Measurements from ENCODE around the gene RNF13.
"Not testable (repeated sequence)": the region's sequence is repeated elsewhere in the genome, so short reads cannot be mapped to it uniquely, and the experiment has no call there.

RNF13 gene

DNA sequence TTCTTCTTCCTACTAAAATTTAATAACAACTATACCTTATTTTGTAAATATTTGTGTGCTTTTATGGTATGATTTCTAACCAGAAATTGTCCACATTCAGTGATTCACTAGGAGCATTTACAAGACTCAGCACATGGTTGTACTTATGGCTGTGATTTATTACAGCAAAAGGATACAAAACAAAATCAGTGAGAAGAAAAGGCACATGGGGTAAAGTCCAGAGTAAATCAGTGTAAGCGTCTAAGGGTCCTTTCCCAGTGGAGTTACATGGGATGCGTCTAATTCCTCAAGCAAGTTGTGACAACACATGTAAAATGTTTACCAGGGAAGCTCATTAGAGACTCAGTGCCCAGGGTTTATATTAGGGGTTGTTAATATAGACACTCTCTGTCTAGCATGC, 31.1 kb downstream of the RNF13 start:
- DNase-seq, result no peak

DNA sequence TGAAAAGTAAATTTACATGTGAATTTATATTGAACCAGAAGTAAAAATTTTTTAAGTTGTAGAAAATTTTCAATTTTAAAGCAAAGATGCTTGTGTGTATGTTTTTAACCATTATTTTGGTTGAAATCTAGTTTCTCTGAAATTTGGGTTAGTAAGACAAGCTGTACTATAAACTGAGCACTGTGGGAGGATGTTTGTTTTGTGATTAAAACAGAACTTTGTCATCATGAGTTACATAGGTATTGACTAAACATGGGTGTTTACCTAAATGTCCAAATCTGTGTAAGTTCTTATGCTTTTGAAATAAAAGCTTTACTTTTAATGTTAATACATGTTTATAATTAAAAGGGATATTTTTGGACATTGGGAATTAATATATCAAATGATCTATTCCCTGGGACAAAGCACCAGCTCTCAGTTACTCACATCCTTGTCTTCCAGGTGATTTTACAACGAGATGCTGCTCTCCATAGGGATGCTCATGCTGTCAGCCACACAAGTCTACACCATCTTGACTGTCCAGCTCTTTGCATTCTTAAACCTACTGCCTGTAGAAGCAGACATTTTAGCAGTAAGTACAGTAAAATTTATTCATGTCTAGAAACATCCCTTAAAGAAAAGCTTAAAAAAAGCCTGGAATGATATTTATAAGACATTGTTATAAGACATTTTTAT, 32.7 kb downstream of the RNF13 start:
- DNase-seq, result no peak

DNA sequence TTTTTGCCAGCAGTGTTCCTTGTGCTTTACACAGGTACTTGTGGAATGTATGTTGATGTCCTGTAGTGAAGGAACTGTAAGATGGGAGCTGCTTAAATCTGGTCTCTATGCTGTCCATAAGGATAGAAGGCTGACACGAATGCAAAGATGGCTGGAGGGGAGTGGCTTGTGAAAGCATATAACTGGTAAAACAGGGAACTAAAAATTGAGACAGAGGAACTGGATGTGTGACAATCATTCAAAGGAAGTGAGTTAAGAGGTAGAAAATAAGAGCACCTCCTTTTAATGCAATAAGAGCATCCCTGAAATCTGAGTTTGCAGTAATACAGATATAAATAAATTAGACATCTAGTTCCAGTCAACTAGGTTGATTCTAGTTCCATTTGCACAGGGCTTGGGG, 35.2 kb downstream of the RNF13 start:
- no peak for DNase-seq

DNA sequence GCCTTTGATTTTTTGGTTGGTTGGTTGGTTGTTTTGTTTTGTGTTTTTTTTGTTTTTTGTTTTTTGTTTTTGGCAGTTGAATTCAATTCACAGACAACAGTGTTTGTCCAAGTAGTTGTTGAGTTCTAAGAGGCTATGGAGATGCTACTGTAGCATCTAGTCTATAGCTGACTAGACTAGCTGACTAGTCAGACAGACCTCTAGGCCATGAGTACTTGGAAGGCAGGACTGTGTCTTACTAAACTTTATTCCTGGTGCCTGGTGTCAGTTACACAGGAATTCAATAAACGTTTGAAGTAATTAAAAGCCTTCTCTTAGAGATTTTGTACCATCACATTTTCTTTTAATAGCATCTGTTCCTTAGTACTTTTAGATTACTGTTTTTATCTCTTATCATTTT, 35.7 kb downstream of the RNF13 start:
- no peak for DNase-seq

DNA sequence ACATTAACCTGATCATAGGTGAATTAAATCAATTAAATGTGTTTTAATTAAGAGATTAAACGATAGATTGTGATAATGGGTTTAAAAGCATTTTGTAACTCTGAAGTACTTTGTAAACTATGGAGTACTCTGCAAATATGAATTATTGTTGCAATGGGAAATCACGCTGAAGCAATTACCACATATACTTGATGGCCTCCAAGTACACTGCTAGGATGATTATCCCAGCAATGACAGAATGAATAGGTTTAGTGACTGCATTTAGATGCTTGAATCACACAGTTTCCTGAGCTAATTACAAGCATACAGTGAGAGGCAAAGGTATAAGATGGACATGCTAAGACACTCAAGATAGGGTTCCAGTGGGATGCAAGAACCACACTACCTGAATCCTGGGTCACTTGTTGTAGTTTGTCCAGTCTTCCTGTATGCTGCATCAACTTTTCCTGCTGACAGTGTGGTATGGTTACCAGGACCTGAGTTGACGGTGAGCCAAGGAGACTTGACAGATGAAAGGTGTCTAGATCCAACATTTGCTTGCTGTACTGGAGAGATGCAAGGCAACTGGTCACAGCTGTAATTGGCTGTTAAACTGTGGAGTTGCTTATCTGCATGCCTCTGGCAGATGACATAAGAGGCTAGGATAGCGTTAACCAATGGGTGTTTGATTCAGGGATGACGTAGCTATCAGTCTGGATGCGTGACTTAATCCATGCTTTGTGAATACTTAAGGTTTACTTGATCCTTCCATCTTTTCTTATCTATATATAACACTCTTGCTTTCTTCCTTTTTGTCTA, 38.0 kb downstream of the RNF13 start:
- DNase-seq, result no peak

DNA sequence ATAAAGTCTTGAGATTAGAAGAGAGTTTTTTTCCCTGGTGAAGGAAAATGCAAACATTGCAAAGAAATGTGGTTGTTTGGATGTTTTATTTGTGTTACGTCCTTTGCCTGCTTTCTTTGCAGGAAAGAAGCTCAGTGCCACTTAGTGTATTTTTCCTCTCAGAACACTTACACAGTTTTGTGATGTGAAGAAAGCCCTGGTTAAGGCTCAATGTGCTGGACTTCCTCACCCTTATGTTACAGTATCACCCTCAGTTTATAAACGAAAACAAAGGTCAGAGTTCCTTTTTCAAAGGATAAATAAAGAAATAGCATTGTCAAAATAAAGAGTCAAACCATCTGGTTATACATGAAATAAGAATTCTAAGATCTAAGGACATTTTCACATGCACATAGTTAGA, 45.9 kb downstream of the RNF13 start:
- DNase-seq, result no peak

DNA sequence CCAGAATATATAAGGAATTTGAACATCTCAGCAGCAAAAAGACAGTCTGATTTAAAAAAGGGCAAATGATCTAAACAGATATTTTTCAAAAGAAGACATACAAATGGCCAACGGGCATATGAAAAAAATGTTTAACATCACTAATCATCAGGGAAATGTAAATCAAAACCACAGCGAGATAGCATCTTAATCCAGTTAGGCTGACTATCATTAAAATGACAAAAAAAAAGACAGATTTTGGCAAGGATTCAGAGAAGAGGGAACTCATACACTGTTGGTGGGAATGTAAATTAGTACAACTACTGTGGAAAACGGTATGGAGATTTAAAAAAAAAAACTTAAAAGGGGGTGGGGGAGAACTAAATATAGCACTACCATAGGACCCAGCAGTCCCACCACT, 47.9 kb downstream of the RNF13 start:
- no peak for DNase-seq

DNA sequence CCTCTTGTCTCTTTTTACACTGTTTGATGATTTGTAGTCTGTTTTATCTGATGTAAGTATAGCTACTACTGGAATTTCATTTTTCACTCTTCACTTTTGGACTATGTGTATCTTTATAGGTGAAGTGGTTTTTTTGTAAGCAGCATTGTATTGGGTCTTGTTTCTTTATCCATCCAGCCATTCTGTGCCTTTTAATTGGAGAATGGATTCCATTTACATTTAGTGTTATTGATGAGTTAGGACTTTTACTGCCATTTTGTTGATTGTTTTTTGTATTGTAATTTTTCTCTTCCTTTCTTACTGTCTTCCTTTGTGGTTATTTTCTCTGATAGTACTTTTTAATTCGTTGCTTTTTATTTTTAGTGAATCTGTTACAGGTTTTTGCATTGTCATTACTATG, 54.5 kb downstream of the RNF13 start:
- no peak for DNase-seq

DNA sequence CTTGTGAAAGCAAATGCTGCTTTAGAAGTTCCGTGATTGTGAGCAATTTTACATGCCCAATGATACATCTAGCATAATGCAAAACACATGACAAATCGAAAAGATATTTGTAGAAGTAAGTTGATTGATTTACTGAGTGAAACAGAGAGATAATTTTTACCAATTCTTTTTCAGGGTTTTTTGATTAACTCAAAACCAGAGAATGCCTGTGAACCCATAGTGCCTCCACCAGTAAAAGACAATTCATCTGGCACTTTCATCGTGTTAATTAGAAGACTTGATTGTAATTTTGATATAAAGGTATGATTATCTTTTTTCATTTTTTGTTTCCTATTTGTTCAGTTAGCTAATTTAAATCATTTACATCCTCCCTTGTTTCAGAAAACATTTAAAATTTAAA, 58.8 kb downstream of the RNF13 start:
- DNase-seq, result no peak

DNA sequence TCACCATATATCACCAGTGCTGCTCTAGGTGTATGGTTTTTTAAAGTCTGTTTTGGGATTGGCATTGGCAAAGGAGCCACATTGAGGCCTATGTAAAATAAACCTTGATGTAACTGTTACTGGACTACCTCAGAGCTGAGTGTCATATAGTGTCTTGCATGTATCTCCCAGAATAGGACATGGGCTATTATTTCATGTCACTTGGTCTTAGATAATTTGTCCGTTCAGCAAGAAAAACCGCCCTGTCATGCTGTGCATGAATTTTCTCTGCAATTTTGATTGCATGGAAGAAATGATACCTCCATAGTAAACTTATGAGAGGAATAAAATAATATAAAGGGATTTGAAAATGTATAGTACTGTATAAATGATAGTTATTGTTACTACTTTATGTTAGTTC, 59.6 kb downstream of the RNF13 start:
- no peak for DNase-seq

DNA sequence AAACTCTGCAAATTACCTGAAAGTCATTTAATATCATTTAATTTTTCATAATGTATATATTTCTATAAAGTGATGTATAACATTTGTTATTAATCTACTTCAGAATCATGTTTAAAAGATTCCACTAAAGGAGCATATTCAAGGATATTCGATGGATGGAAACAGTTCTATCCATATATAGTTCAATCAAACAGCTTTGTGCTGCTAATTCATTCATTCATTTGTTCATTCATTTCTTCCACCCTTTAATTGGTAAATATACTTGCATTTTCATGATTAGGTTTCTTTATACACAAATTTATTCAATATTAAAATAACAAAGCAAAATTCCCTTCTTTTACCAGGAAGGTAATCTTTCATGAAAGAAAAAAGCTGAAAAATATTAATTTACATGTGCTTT, 64.7 kb downstream of the RNF13 start:
- no peak for DNase-seq

DNA sequence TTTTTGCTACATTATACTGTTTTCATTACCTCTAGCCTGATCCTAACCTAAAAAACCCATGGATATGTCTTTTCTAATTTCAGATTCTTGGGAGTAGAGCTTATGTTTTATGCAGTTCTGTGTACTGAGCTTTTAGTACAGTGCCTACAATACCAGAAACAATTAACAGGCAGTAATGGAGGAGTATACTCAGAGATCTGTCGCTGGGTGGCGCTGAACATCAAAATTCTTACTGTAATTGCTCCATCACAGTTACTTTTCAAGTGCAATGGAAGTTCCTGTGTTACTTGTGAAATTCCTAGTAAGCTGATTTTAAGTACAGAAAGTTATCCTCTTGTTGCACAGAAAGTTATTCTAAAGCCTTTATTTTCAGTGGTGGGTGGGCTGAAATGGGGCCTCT, 66.9 kb downstream of the RNF13 start:
- peak; percentile 55 for DNase-seq

DNA sequence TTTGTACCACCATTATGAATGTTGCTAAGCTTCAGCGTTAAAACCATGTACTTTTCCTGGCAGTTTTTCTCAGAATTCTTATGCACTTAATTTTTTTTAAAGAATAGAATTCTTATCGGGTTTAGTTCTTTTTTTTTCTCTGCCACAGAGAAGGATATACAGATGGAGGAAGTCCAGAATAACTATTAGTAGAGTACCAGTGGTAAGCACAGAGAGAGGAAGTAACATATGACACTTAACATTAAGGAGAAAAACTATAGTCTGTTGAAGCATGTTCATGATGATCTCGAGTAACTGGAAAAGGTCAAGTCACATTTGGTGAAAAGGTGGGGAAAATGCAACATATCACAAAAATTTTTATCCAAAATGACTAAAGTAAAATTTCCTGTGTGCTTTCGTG, 68.9 kb downstream of the RNF13 start:
- DNase-seq, result no peak

DNA sequence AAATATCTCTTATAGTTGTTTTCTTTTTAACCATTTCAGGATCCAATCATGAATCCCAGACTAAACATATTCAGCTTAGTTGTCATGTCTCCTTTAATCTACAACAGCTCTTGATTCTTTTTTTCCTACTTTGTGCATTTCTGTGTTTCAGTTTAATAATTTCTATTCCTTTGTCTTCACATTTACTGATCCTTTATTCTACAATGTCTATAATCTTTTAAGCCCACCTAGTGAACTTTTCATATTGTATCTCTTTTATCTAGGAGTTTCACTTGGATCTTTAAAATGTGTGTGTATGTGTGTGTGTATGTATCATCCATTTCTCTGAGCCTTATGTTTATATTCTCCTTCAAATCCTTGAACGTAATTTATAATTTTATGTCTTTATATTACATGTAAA, 70.1 kb downstream of the RNF13 start:
- DNase-seq, result no peak

DNA sequence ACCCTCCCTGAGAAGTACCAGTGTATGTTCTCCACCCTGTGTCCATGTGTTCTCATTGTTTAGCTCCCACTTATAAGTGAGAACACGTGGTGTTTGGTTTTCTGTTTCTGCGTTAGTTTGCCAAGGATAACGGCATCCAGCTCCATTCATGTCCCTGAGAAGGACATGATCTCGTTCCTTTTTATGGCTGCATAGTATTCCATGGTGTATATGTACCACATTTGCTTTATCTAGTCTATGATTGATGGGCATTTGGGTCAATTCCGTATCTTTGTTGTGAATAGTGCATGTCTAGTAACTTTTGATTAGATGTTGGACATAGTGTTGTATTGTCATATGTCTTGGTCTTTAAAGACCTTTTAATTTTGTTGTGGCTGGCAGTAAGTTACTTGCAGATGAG, 70.8 kb downstream of the RNF13 start:
- DNase-seq, result not testable (repeated sequence)

DNA sequence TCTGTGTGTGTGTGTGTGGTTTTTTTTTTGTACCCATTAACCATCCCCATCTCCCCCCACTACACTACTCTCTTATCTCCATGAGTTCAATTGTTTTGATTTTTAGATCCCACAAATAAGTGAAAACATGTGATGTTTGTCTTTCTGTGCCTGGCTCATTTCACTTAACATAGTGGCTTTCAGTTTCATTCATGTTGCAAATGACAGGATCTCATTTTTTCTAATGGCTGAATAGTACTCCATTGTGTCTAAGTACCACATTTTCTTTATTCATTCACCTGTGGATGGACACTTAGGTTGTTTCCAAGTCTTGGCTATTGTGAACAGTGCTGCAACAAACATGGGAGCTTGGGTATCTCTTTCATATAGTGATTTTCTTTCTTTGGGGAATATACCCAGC, 71.8 kb downstream of the RNF13 start:
- not testable (repeated sequence) for DNase-seq

DNA sequence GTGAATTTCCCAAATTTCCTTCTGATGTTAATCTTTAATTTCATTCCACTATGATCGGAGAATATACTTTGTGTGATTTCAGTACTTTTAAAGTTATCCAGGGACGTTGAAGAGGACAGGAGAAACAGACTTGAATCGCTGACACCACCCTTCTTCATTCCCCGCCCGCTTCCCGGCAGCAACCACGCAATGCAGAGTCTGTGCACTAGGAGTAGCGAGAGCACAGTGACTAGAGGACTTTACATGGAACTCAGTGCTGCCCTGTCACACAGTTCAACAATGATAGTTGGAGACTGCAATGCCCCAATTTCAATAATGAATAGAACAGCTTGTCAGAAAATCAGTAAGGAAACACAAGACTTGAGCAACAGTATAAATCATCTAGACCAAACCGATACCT, 73.9 kb downstream of the RNF13 start:
- DNase-seq, result no peak

DNA sequence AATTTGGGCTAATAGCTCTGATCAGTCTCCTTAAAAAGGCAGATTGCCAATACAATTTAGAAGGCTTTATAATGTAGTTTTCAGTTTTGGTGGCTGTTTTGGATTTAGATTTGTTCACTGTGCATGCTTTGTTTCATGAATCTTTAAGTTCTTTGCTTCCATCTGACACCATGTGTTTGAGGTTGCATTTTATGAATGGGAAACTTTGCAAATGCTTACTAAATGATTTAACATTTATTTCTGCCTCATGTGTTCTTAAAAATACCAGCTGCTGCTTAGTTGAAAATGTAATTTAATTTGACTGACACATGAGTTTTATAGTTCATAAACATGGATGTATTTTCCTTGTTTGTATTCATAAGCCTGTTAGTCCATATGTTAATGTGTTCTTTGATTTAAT, 78.6 kb downstream of the RNF13 start:
- DNase-seq, result no peak

DNA sequence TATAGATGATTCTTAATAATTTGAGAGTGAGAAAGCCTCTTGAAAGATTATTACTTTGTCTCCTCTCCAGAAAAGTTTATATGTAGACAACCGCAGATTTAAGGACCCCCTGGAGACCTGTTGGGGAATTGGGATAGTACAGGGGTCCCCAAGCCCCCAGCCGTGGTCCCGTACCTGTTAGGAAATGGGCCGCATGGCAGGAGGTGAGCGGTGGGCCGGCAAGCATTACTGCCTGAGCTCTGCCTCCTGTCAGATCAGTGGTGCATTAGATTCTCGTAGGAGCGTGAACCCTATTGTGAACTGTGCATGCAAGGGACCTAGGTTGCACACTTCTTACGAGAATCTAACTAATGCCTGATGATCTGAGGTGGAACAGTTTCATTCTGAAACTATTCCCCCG, 79.4 kb downstream of the RNF13 start:
- no peak for DNase-seq

DNA sequence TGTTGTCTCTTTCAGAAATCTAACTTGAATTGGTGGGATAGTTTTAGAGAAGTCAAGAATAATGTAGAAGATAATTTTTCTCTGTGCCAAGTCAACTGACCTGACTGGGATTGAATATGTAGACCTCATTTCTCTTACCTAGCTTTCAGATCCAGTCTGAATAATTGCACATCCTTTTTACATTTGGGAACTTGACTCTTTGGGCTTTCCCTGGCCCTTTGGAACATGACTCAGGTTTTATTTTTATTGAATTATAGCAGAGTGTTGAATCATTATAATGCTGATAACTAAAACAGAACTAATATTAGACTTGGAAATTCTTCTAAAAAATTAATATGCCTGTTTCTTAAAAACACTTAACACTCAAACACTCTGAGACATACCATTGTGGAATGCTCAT, 81.2 kb downstream of the RNF13 start:
- no peak for DNase-seq

DNA sequence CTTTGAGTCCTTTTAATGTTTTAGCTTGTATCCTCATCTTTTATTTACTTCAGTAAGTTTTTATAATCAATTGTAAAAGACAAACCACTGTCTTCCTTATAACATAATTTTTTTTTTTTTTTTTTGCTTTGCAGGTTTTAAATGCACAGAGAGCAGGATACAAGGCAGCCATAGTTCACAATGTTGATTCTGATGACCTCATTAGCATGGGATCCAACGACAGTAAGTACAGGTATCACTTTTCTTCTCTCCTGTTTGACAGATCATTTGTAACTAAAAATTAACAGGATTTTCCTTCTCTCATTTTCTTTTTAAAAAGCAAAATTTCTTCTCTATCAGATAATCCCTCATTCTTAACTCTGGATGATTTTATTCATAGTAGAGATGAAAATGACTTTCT, 82.3 kb downstream of the RNF13 start:
- no peak for DNase-seq

DNA sequence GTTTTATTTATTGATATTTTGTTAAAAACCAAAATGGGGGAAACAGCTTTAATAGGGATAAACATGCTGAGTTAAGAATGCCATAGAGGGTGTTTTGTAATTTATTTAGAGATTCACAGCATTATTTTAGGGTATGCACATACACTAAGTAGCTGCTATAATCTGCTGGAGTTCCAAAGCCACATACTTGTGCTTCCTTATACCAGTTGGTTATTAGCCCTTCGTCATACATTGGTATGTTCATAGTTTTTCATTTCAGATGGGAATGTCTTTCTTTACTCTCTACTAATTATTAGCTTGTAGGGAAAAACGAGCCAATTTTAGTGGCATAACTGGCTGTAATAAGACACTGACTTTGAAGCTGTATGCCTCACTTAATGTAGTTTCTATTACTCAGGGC, 82.8 kb downstream of the RNF13 start:
- DNase-seq, result no peak

DNA sequence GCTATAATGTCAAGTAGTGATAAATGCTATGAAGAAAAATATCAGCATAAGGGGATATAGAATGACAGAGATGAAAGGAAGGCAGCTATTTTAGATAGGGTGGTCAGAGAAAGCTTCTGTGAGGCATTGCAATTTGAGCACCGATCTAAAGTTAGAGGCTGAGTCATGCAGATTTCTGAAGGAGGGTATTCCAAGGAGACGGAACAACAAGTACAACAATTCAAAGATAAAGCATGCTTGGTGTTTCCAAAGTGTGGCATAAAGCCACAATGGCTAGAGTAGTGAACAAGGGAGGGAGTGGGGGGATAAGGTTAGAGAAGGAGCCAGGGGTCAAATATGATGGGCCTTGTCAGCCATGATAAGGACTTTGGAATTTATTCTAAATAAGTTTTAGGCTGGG, 85.8 kb downstream of the RNF13 start:
- no peak for DNase-seq

DNA sequence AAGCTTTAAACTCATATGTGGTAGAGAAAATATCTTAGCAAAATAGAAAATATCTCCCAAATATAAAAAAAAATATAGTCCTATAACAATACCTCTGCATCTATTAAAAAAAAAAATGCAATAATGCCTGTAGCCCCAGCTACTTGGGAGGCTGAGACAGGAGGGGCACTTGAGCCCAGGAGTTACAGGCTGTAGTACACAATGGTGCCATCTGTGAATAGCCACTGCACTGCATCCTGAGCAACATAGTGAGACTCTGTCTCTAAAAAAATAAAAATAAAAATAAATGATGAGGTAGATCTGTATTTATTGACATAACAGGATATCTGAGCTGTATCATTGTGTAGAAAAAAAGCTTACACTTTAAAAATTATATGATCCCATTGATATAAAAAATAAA, 87.3 kb downstream of the RNF13 start:
- no peak for DNase-seq

DNA sequence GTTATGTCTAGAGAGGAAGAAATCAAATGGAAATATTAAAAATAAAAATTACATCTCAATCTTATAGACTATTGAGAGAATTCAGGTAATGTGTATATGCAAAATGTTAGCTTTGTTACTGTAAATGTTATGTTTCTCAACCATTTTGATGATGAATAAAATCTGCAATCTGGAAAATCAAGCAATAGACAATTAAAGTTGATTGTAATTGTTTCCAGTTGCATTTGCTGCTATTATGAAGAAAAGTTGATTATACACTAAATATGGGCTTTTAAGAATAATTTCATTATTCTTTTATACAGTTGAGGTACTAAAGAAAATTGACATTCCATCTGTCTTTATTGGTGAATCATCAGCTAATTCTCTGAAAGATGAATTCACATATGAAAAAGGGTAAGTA, 88.8 kb downstream of the RNF13 start:
- no peak for DNase-seq
